Breast epithelium (tissue), 4 donors: ENCODE data around the gene INPPL1. TPM values are rescaled to one million over a fixed set of nuclear protein-coding genes. Genes with fewer than 3 reads are reported as not detected.

Experiments
- DNase-seq, 2 donors: peaks; one replicate each; pipeline ENCODE4 v3.0.0-alpha.2; 2019; ENCODE audit warnings: low spot score in 2 of 2
- H3K27ac ChIP-seq, 2 donors: fragments of 200-600 bp; sonication (generic) in 1 of 2; one replicate each; pipeline ENCODE4 v1.5.1; 2016 to 2019; ENCODE audit warnings: mild to moderate bottlenecking in 1 of 2
- H3K27me3 ChIP-seq, 2 donors: fragments of 200-600 bp; sonication (generic) in 1 of 2; one replicate each; pipeline versions ENCODE4 v1.5.1 to v1.6.0; 2017 to 2019; ENCODE audit warnings: control low read depth in 1 of 2, mild to moderate bottlenecking in 1 of 2
- H3K36me3 ChIP-seq: fragments of 200-600 bp; one replicate; pipeline ENCODE4 v1.5.1; 2019
- H3K4me1 ChIP-seq, 2 donors: fragments of 200-600 bp; sonication (generic); one replicate each; pipeline ENCODE4 v1.5.1; 2016 to 2019; ENCODE audit warnings: control low read depth in 1 of 2
- H3K4me3 ChIP-seq, 3 donors: fragments of 200-600 bp; sonication (generic); 1 replicate in 2 of 3; 2 replicates in 1 of 3; pipeline ENCODE4 v1.5.1; 2016 to 2019; ENCODE audit warnings: mild to moderate bottlenecking in 3 of 3, moderate library complexity in 2 of 3
- H3K9me3 ChIP-seq, 2 donors: fragments of 200-600 bp; sonication (generic) in 1 of 2; one replicate each; pipeline ENCODE4 v1.5.1; 2016 to 2019; ENCODE audit warnings: control low read depth in 1 of 2
- POLR2A ChIP-seq: fragments of 450-650 bp; IDR thresholded peaks from one replicate; pipeline ENCODE4 v1.6.1; 2016; ENCODE audit warnings: antibody characterized with exemption, mild to moderate bottlenecking, moderate library complexity
- POLR2AphosphoS5 ChIP-seq, 3 donors: sonication (generic); formaldehyde crosslinking; IDR thresholded peaks; one replicate each; pipeline ENCODE4 v1.6.1; 2017; ENCODE audit warnings: antibody characterized with exemption in 3 of 3
- intact Hi-C: fragments of 100-400 bp; cut with DNase I; formaldehyde crosslinking; loops from one replicate; pipeline ENCODE4 v1.15.1; 2023; ENCODE audit warnings: low total_unique reads
- total RNA-seq, 3 donors: library from RNA; depleted of rRNA; stranded (reverse); fragments of >200 nt; gene quantifications; one replicate each; pipeline ENCODE4 v1.1.0, GENCODE V29; 2016
- TF ChIP-seq, protein P1 (sequence below), 3 donors: fragments of 450-650 bp; IDR thresholded peaks; one replicate each; pipeline ENCODE4 v1.5.1; 2016 to 2017; ENCODE audit warnings: antibody characterized with exemption in 3 of 3, mild to moderate bottlenecking in 3 of 3, moderate library complexity in 3 of 3

The INPPL1 gene
- total RNA-seq, 3 donors from 2014 or later: 47.2 to 91.8 (median 73.1) TPM

DNA sequence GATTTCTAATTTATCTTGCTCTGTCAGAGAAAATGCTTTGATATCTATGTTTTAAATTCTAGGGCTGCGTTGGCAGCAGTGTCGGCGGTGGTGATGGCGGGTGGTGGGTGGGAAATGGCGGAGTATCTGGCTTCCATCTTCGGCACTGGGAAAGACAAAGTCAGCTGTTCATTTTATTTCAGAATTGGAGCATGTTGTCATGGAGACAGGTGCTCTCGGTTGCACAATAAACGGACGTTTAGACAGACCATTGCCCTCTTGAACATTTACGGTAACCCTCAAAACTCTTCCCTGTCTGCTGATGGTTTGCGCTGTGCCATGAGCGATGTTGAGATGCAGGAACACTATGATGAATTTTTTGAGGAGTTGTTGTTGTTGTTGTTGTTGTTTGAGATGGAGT lies 55.5 kb downstream of the INPPL1 start:
- no peak overlapping the region for H3K27ac ChIP-seq

DNA sequence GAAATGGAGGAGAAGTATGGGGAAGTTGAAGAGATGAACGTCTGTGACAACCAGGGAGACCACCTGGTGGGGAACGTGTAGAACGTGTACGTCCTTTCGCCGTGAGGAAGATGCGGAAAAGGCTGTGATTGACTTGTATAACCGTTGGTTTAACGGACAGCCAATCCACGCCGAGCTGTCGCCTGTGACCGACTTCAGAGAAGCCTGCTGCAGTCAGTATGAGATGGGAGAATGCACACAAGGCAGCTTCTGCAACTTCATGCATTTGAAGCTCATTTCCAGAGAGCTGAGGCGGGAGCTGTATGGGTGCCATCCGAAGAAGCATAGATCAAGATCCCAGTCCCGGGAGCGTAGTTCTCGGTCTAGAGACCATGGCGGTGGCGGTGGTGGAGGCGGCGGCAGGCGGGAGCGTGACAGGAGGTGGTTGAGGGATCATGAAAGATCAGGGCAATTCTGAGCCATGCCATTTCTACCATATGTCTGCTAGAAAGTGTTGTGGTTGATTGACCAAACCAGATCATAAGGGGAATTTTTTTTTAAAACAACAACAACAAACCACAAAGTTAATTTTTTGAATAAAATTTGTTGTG lies 56.3 kb downstream of the INPPL1 start:
- no peak for DNase-seq
- intact Hi-C loops: no loop called here
- Histone ChIP-seq H3K36me3 (no peaks in the 10 kb centered on the region), H3K27me3 (no peaks in the 10 kb centered on the region), H3K4me1 (no peaks in the 10 kb centered on the region), H3K9me3 (no peaks in the 10 kb centered on the region), H3K27ac (no peak overlapping the region), H3K4me3 (no peak overlapping the region)
- no peak for TF ChIP-seq POLR2A
- TF ChIP-seq, protein P1, sequence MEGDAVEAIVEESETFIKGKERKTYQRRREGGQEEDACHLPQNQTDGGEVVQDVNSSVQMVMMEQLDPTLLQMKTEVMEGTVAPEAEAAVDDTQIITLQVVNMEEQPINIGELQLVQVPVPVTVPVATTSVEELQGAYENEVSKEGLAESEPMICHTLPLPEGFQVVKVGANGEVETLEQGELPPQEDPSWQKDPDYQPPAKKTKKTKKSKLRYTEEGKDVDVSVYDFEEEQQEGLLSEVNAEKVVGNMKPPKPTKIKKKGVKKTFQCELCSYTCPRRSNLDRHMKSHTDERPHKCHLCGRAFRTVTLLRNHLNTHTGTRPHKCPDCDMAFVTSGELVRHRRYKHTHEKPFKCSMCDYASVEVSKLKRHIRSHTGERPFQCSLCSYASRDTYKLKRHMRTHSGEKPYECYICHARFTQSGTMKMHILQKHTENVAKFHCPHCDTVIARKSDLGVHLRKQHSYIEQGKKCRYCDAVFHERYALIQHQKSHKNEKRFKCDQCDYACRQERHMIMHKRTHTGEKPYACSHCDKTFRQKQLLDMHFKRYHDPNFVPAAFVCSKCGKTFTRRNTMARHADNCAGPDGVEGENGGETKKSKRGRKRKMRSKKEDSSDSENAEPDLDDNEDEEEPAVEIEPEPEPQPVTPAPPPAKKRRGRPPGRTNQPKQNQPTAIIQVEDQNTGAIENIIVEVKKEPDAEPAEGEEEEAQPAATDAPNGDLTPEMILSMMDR (IDR thresholded peaks at IDR 0.05): no peak
- TF ChIP-seq POLR2AphosphoS5 (IDR thresholded peaks at IDR 0.05): no peak

More for the DNA sequence above, 55.5 kb downstream of the INPPL1 start:
- no peak for DNase-seq
- H3K9me3 ChIP-seq: no peaks in the 10 kb centered on the region
- no peak overlapping the region for H3K4me3 ChIP-seq
- no peaks in the 10 kb centered on the region for H3K27me3 ChIP-seq
- H3K4me1 ChIP-seq: no peaks in the 10 kb centered on the region
- no peaks in the 10 kb centered on the region for H3K36me3 ChIP-seq
- no peak for TF ChIP-seq POLR2AphosphoS5 (IDR thresholded peaks at IDR 0.05)
- no peak for TF ChIP-seq POLR2A
- TF ChIP-seq, protein P1 (IDR thresholded peaks at IDR 0.05): no peak
- intact Hi-C loops: no loop called here

- no peaks in the 10 kb centered on the region for H3K36me3 ChIP-seq
- no peak for TF ChIP-seq POLR2AphosphoS5 (IDR thresholded peaks at IDR 0.05)
- TF ChIP-seq POLR2A: no peak
- TF ChIP-seq, protein P1 (IDR thresholded peaks at IDR 0.05): no peak
- no peaks in the 10 kb centered on the region for H3K9me3 ChIP-seq
- no peaks in the 10 kb centered on the region for H3K4me1 ChIP-seq
- no peak for DNase-seq
- H3K27me3 ChIP-seq: no peaks in the 10 kb centered on the region
- no peak overlapping the region for H3K27ac ChIP-seq
- no peak overlapping the region for H3K4me3 ChIP-seq
- intact Hi-C loops: no loop called here
Observed at GRCh38 chr11:72283947-72284346, 59.4 kb downstream of the INPPL1 start.

GRCh38 chr11:72287293-72287692 lies 62.7 kb downstream of the INPPL1 start:
- H3K9me3 ChIP-seq: no peaks in the 10 kb centered on the region
- no peak for DNase-seq
- H3K4me3 ChIP-seq: no peak overlapping the region
- H3K27ac ChIP-seq: no peak overlapping the region
- no peaks in the 10 kb centered on the region for H3K4me1 ChIP-seq
- H3K27me3 ChIP-seq: no peaks in the 10 kb centered on the region
- intact Hi-C loops: no loop called here
- H3K36me3 ChIP-seq: no peaks in the 10 kb centered on the region
- no peak for TF ChIP-seq POLR2A
- TF ChIP-seq, protein P1 (IDR thresholded peaks at IDR 0.05): no peak
- TF ChIP-seq POLR2AphosphoS5 (IDR thresholded peaks at IDR 0.05): no peak

Other genes starting within 250 kb of the INPPL1 start
- 10 to 100 TPM in 2 of 3 donors, 1 to 10 TPM in 1; 2.6 to 10.4 (median 10.2) TPM for gene IL18BP, start 225.9 kb upstream of the INPPL1 start, total RNA-seq
- gene NUMA1, start 144.2 kb upstream of the INPPL1 start, total RNA-seq: 100 to 1,000 TPM; 240 to 412 (median 283) TPM
- gene LRRC51, start 143.9 kb upstream of the INPPL1 start, total RNA-seq: 100 to 1,000 TPM in 1 of 3 donors, 10 to 100 TPM in 2; 14.9 to 103 (median 17.1) TPM
- 100 to 1,000 TPM in 2 of 3 donors, 10 to 100 TPM in 1; 87.2 to 120 (median 112) TPM for gene LAMTOR1, start 121.5 kb upstream of the INPPL1 start, total RNA-seq
- gene TOMT, start 118.8 kb upstream of the INPPL1 start, total RNA-seq: not detected
- 10 to 100 TPM; 12.1 to 22.4 (median 21.4) TPM for gene ANAPC15, start 112.1 kb upstream of the INPPL1 start, total RNA-seq
- gene FOLR3, start 89.0 kb upstream of the INPPL1 start, total RNA-seq: under 1 TPM in 1 of 3 donors, not detected in 2; 0.48 TPM
- gene FOLR1, start 32.6 kb upstream of the INPPL1 start, total RNA-seq: 10 to 100 TPM in 2 of 3 donors, not detected in 1; 11.8 to 45.2 TPM
- gene FOLR2, start 8.0 kb upstream of the INPPL1 start, total RNA-seq: 100 to 1,000 TPM in 1 of 3 donors, 10 to 100 TPM in 1, 1 to 10 TPM in 1; 5.2 to 143 (median 16.7) TPM
- not detected for gene PHOX2A, start 19.4 kb downstream of the INPPL1 start, total RNA-seq
- 10 to 100 TPM; 19.0 to 28.8 (median 23.1) TPM for gene CLPB, start 209.8 kb downstream of the INPPL1 start, total RNA-seq